Measurements from ENCODE around the gene TMEM125.

TMEM125 gene

DNA sequence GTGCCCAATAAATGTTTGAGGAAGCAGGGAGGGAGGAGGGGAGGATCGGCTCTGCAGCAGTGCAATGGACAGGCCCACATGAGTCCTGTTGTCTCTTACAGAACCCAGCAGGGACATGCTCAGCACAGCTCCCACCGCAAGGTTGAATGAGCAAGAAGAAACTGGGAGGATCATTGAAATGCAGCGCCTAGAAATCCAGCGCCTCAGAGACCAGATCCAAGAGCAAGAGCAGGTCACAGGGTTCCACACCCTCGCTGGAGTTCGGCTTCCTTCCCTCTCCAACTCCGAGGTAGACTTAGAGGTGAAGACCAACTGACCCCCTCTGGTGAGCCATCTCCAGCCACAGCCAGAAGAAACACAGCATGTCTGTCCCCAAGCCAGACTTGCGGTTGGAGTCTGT is 15.9 kb upstream of the TMEM125 start:
- H3K4me3 ChIP-seq (replicated peaks; ENCODE audit: insufficient read depth, low read length), result no peak overlapping the region
- H3K27me3 ChIP-seq (ENCODE audit: insufficient read depth, poor library complexity, severe bottlenecking), result no peaks in the 10 kb centered on the region
- no peak overlapping the region for H3K27ac ChIP-seq (replicated peaks)
- no peak for DNase-seq (ENCODE audit: low read depth in 1 of 2, low spot score in 1 of 2)
- TF ChIP-seq GABPA (IDR thresholded peaks at IDR 0.05; ENCODE audit: low read depth) (no peak), SPI1 (IDR thresholded peaks at IDR 0.05; ENCODE audit: borderline replicate concordance, low read depth) (no peak), POLR2AphosphoS5 (IDR thresholded peaks at IDR 0.05; ENCODE audit: low read depth) (no peak)
- TF ChIP-seq, protein P1, sequence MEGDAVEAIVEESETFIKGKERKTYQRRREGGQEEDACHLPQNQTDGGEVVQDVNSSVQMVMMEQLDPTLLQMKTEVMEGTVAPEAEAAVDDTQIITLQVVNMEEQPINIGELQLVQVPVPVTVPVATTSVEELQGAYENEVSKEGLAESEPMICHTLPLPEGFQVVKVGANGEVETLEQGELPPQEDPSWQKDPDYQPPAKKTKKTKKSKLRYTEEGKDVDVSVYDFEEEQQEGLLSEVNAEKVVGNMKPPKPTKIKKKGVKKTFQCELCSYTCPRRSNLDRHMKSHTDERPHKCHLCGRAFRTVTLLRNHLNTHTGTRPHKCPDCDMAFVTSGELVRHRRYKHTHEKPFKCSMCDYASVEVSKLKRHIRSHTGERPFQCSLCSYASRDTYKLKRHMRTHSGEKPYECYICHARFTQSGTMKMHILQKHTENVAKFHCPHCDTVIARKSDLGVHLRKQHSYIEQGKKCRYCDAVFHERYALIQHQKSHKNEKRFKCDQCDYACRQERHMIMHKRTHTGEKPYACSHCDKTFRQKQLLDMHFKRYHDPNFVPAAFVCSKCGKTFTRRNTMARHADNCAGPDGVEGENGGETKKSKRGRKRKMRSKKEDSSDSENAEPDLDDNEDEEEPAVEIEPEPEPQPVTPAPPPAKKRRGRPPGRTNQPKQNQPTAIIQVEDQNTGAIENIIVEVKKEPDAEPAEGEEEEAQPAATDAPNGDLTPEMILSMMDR (IDR thresholded peaks at IDR 0.05; ENCODE audit: insufficient read depth, low read length), result no peak
- TF ChIP-seq, protein P2, sequence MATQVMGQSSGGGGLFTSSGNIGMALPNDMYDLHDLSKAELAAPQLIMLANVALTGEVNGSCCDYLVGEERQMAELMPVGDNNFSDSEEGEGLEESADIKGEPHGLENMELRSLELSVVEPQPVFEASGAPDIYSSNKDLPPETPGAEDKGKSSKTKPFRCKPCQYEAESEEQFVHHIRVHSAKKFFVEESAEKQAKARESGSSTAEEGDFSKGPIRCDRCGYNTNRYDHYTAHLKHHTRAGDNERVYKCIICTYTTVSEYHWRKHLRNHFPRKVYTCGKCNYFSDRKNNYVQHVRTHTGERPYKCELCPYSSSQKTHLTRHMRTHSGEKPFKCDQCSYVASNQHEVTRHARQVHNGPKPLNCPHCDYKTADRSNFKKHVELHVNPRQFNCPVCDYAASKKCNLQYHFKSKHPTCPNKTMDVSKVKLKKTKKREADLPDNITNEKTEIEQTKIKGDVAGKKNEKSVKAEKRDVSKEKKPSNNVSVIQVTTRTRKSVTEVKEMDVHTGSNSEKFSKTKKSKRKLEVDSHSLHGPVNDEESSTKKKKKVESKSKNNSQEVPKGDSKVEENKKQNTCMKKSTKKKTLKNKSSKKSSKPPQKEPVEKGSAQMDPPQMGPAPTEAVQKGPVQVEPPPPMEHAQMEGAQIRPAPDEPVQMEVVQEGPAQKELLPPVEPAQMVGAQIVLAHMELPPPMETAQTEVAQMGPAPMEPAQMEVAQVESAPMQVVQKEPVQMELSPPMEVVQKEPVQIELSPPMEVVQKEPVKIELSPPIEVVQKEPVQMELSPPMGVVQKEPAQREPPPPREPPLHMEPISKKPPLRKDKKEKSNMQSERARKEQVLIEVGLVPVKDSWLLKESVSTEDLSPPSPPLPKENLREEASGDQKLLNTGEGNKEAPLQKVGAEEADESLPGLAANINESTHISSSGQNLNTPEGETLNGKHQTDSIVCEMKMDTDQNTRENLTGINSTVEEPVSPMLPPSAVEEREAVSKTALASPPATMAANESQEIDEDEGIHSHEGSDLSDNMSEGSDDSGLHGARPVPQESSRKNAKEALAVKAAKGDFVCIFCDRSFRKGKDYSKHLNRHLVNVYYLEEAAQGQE (IDR thresholded peaks at IDR 0.05; ENCODE audit: insufficient replicate concordance, low read depth), result no peak

DNA sequence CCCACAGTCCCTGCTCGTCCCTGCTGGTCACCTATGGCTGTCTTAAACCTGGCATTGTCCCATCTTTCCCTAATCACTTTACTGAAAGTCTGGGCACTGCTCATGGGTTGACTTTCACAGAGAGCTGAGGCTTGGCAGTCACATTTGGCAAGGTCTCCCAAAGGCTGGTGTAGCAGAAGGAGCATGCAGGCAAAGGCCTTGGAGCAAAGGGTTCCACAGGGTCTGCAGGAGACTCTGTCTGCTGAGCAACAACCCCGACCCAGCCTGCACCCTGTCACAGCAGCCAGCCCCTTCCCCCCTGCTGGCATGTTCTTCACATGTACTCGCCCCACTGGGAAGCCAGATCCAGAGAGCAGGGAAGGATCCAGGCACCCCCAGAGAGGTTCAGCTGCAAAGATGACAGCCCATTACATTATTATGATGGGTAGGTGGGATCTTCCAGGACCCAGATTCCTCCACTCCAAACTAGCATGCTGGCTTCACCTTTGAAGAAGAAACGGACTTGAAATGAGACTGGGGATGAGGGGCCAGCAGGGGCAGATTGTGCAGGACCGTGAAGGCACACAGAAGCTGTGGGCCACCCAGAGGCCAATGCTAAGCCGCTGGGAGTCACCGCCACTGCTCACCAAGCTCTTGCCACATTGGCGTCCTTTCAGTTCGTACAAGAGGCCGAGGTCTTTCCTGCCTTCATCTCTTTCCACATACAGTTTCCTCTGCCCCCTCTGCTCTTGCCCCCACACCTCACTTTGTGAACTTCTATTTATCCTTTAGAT is 14.2 kb upstream of the TMEM125 start:
- no peak for TF ChIP-seq GABPA (IDR thresholded peaks at IDR 0.05; ENCODE audit: low read depth)
- TF ChIP-seq, protein P2 (IDR thresholded peaks at IDR 0.05; ENCODE audit: insufficient replicate concordance, low read depth), result no peak
- TF ChIP-seq, protein P1 (IDR thresholded peaks at IDR 0.05; ENCODE audit: insufficient read depth, low read length), result no peak
- TF ChIP-seq POLR2AphosphoS5 (IDR thresholded peaks at IDR 0.05; ENCODE audit: low read depth), result no peak
- TF ChIP-seq SPI1 (IDR thresholded peaks at IDR 0.05; ENCODE audit: borderline replicate concordance, low read depth), result no peak
- Histone ChIP-seq H3K27me3 (ENCODE audit: insufficient read depth, poor library complexity, severe bottlenecking) (no peaks in the 10 kb centered on the region), H3K27ac (replicated peaks) (no peak overlapping the region), H3K4me3 (replicated peaks; ENCODE audit: insufficient read depth, low read length) (no peak overlapping the region)
- no peak for DNase-seq (ENCODE audit: low read depth in 1 of 2, low spot score in 1 of 2)

DNA sequence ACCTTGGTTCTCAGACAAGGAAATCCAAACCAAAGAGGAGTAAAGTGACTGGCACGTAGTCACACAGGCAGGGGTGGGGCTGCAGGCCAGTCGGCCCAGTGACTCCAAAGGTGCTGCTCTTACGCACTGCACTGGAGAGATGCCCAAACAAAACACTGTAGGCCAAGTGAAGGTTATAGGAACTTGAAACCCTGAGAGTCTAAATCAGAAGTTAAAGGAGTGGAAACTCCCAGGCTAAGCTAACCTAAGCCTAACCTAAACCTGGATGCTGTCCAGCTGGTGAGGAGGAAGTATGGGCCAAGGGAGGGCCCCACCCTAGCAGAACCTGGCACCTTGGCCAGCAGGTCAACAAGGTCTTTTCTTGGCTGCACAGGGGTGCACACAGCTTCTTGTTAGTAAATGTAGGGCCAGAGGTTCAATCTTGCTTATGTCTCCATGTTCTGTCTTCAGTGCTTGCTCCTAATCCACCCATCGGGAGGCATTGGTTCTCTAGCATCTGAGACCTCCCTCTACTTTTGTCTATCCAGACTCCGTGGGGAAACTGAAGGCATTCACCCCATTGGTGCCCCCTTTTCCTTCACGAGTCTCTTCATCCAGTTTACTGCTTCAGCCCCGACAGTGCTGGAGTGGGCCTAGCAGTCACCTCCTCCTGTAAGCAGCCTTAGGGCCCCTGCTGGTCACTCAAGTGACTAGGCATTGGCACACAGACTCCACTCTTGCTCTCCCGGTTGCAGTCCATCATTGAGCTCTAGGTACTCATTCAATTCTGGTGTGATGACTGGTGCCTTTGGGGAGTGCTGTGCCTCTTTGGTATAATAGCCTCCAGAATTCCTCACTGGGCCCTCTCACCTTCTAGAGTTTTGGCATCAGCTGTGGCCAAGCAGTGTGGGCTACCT is 12.9 kb upstream of the TMEM125 start:
- H3K4me3 ChIP-seq (replicated peaks; ENCODE audit: insufficient read depth, low read length), result no peak overlapping the region
- TF ChIP-seq GABPA (IDR thresholded peaks at IDR 0.05; ENCODE audit: low read depth), result no peak
- TF ChIP-seq, protein P2 (IDR thresholded peaks at IDR 0.05; ENCODE audit: insufficient replicate concordance, low read depth), result no peak
- no peak for TF ChIP-seq POLR2AphosphoS5 (IDR thresholded peaks at IDR 0.05; ENCODE audit: low read depth)
- no peak for TF ChIP-seq SPI1 (IDR thresholded peaks at IDR 0.05; ENCODE audit: borderline replicate concordance, low read depth)
- TF ChIP-seq, protein P1 (IDR thresholded peaks at IDR 0.05; ENCODE audit: insufficient read depth, low read length), result no peak
- H3K27ac ChIP-seq (replicated peaks), result no peak overlapping the region
- no peaks in the 10 kb centered on the region for H3K27me3 ChIP-seq (ENCODE audit: insufficient read depth, poor library complexity, severe bottlenecking)
- DNase-seq (ENCODE audit: low read depth in 1 of 2, low spot score in 1 of 2), result no peak
